ENCODE data around the gene CEP152.

- TF ChIP-seq POLR2A (IDR thresholded peaks at IDR 0.05) (no peak), CTCF (IDR thresholded peaks at IDR 0.05) (no peak)
These were observed 50.9 kb downstream of the CEP152 start for GRCh38 chr15:48759921-48760320.

Data from lower leg skin (tissue), 3 donors.